GM12878 (cell line): ENCODE data around the gene NRXN3.

Experiments
- BRCA1 ChIP-seq: IDR thresholded peaks from 2 replicates; pipeline ENCODE4 v1.6.1; 2011; ENCODE audit warnings: low read depth, low read length, improper control_type of control experiment
- CHD2 ChIP-seq: IDR thresholded peaks from 2 replicates; pipeline ENCODE4 v1.6.1; 2011; ENCODE audit warnings: low read depth, low read length, improper control_type of control experiment, borderline replicate concordance
- HDGF ChIP-seq: fragments of 450-650 bp; IDR thresholded peaks from 2 replicates; pipeline ENCODE4 v1.6.1; 2016; ENCODE audit warnings: antibody characterized with exemption
- JUND ChIP-seq: IDR thresholded peaks from 2 replicates; pipeline ENCODE4 v1.6.1; 2012; ENCODE audit warnings: low read depth, mild to moderate bottlenecking, low read length, improper control_type of control experiment, moderate library complexity
- NRF1 ChIP-seq: conservative IDR thresholded peaks from 2 replicates; pipeline ENCODE4 v1.6.1; 2011; ENCODE audit warnings: mild to moderate bottlenecking, low read depth, low read length, improper control_type of control experiment
- POLR2AphosphoS5 ChIP-seq: IDR thresholded peaks from 2 replicates; pipeline ENCODE4 v1.6.1; 2011; ENCODE audit warnings: mild to moderate bottlenecking, low read length, inconsistent platforms
- REST ChIP-seq: IDR thresholded peaks from 2 replicates; pipeline ENCODE4 v1.6.1; 2012; ENCODE audit warnings: mild to moderate bottlenecking, low read depth, low read length
- TAF1 ChIP-seq: IDR thresholded peaks from 2 replicates; pipeline ENCODE4 v1.6.1; 2011; ENCODE audit warnings: mild to moderate bottlenecking, low read depth, low read length, borderline replicate concordance
- TF ChIP-seq, protein P1 (sequence below), 3 experiments: IDR thresholded peaks in 2 of 3; conservative IDR thresholded peaks in 1 of 3; 2 replicates each; pipeline ENCODE4 v1.5.1; 2011; ENCODE audit warnings: low read depth in 3 of 3, low read length in 3 of 3, mild to moderate bottlenecking in 3 of 3, control low read depth in 2 of 3, moderate library complexity in 2 of 3, inconsistent platforms in 1 of 3, mixed read lengths in 1 of 3; ENCODE audit not compliant: control insufficient read depth in 2 of 3, insufficient read depth in 1 of 3; ENCODE audit errors: extremely low read depth in 1 of 3

DNA sequence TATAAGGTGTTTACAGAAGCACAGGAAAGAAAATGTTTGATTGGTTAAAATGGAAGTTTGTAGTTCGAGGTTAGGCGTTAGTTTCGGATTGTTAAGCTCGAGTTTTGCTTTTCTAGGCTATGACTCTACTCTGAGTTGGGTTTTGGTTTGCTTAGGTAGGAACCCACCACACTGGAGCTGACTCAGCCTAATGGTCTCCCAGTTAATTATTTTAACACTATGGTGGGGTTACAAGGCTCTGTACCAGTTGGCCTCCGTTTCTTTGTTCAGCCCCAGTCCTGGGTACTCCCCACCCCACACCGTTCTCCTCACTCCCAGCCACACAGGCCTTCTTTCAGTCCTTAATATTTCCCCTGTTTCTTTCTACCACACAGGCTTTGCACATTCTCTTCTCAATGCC is 583.9 kb downstream of the NRXN3 start:
- TF ChIP-seq BRCA1, result no peak
- no peak for TF ChIP-seq CHD2
- TF ChIP-seq, protein P1, sequence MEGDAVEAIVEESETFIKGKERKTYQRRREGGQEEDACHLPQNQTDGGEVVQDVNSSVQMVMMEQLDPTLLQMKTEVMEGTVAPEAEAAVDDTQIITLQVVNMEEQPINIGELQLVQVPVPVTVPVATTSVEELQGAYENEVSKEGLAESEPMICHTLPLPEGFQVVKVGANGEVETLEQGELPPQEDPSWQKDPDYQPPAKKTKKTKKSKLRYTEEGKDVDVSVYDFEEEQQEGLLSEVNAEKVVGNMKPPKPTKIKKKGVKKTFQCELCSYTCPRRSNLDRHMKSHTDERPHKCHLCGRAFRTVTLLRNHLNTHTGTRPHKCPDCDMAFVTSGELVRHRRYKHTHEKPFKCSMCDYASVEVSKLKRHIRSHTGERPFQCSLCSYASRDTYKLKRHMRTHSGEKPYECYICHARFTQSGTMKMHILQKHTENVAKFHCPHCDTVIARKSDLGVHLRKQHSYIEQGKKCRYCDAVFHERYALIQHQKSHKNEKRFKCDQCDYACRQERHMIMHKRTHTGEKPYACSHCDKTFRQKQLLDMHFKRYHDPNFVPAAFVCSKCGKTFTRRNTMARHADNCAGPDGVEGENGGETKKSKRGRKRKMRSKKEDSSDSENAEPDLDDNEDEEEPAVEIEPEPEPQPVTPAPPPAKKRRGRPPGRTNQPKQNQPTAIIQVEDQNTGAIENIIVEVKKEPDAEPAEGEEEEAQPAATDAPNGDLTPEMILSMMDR (IDR thresholded peaks at IDR 0.05 in 2 of 3, conservative IDR thresholded peaks at IDR 0.05 in 1 of 3; ENCODE audit: control insufficient read depth in 2 of 3, extremely low read depth in 1 of 3, insufficient read depth in 1 of 3, low read depth in 3 of 3, low read length in 3 of 3), result no peak
- no peak for TF ChIP-seq TAF1
- TF ChIP-seq REST, result no peak
- no peak for TF ChIP-seq POLR2AphosphoS5
- no peak for TF ChIP-seq JUND
- TF ChIP-seq HDGF, result no peak
- no peak for TF ChIP-seq NRF1
